ENCODE results near the gene OPCML.

GRCh38 chr11:132686886-132687285 lies 845.4 kb downstream of the OPCML start:
- TF ChIP-seq CTCF (IDR thresholded peaks at IDR 0.05; ENCODE audit: poor library complexity, severe bottlenecking): no peak
- TF ChIP-seq EZH2 (IDR thresholded peaks at IDR 0.05; ENCODE audit: borderline replicate concordance, insufficient read depth, low read length, poor library complexity, severe bottlenecking): no peak
- TF ChIP-seq TAF1 (IDR thresholded peaks at IDR 0.05; ENCODE audit: low read depth): no peak
- TF ChIP-seq POLR2AphosphoS5 (IDR thresholded peaks at IDR 0.05): no peak
